HCT116 (cell line): ENCODE measurements around the gene NETO1. TPM values are rescaled to one million over a fixed set of nuclear protein-coding genes. Genes with fewer than 3 reads are reported as not detected.

ENCODE experiments used
- ATAC-seq: fragments of 200-7000 bp; cut with Tn5 transposase; 2 replicates; pipeline ENCODE4 v1.9.1; 2020; ENCODE audit warnings: mild to moderate bottlenecking, moderate library complexity
- BruUV-seq: library from RNA; stranded (reverse); fragments of 400-500 nt; replicated peaks from 2 replicates; lab custom pipeline; 2021; lab: Mats Ljungman, UMichigan
- CTCF ChIA-PET: fragments of 300-600 bp; sonication (Branson Sonifier 250); formaldehyde crosslinking; loops from one replicate; lab custom pipeline; 2021; ENCODE audit warnings: antibody characterized with exemption; lab: Charles Lee
- POLR2A ChIA-PET: fragments of 300-600, 350-600 bp; sonication (Branson Sonifier 250); formaldehyde crosslinking; loops from one replicate; lab custom pipeline; 2021; ENCODE audit warnings: antibody characterized with exemption; lab: Charles Lee
- RAD21 ChIA-PET, 2 experiments: fragments of 300-600 bp; sonication (Branson Sonifier 250); formaldehyde crosslinking; loops; one replicate each; lab custom pipeline; 2023; ENCODE audit warnings: low total read pairs in 2 of 2; ENCODE audit not compliant: uncharacterized antibody in 2 of 2, unreplicated experiment in 2 of 2, low non-redundant PET in 1 of 2; lab: Charles Lee
- DNase-seq: peaks from one replicate; pipeline ENCODE4 v3.0.0-alpha.2; 2010; ENCODE audit warnings: low read depth, low spot score
- H2AFZ ChIP-seq: fragments of 200-600 bp; shearing (Covaris generic), sonication (generic); 2 replicates; pipeline ENCODE4 v1.6.1; 2017; ENCODE audit warnings: low read depth, mixed run types, mixed read lengths, antibody characterized with exemption, low read length; ENCODE audit not compliant: poor library complexity, severe bottlenecking
- H3K27ac ChIP-seq: 2 replicates; pipeline ENCODE4 v1.5.1; 2012; ENCODE audit warnings: low read depth, low read length
- H3K27me3 ChIP-seq: fragments of 200-600 bp; sonication (generic); 2 replicates; pipeline ENCODE4 v1.6.1; 2016; ENCODE audit warnings: mixed run types, low read length, mixed read lengths; ENCODE audit not compliant: insufficient read depth
- H3K36me3 ChIP-seq, 2 experiments: fragments of 200-500 bp in 1 of 2; fragments of 200-600 bp in 1 of 2; sonication (Bioruptor generic) in 1 of 2; sonication (generic) in 1 of 2; 2 replicates each; pipeline versions ENCODE4 v1.5.1 to v1.6.1; 2014 to 2016; ENCODE audit warnings: low read length in 2 of 2, inconsistent platforms in 1 of 2, mixed read lengths in 1 of 2, mixed run types in 1 of 2; ENCODE audit not compliant: insufficient read depth in 2 of 2, control insufficient read depth in 1 of 2
- H3K4me1 ChIP-seq, 2 experiments: fragments of 200-600 bp in 1 of 2; sonication (generic) in 1 of 2; 2 replicates each; pipeline versions ENCODE4 v1.5.1 to v1.6.1; 2012 to 2017; ENCODE audit warnings: low read length in 2 of 2, inconsistent platforms in 1 of 2, mild to moderate bottlenecking in 1 of 2, mixed read lengths in 1 of 2, mixed run types in 1 of 2, moderate library complexity in 1 of 2; ENCODE audit not compliant: insufficient read depth in 2 of 2, control insufficient read depth in 1 of 2
- H3K4me2 ChIP-seq: fragments of 200-600 bp; sonication (generic); 2 replicates; pipeline ENCODE4 v1.6.1; 2017; ENCODE audit warnings: mixed run types, low read length, mixed read lengths
- H3K4me3 ChIP-seq, 2 experiments: fragments of 200-600 bp in 1 of 2; sonication (generic) in 1 of 2; replicated peaks in 1 of 2; 2 replicates each; pipeline ENCODE4 v1.5.1; 2011 to 2016; ENCODE audit warnings: low read length in 2 of 2, control low read depth in 1 of 2, low read depth in 1 of 2, mild to moderate bottlenecking in 1 of 2, mixed read lengths in 1 of 2, mixed run types in 1 of 2
- H3K79me2 ChIP-seq: fragments of 200-600 bp; sonication (generic); 2 replicates; pipeline ENCODE4 v1.6.1; 2017; ENCODE audit warnings: mild to moderate bottlenecking, mixed run types, low read length, moderate library complexity, mixed read lengths; ENCODE audit not compliant: insufficient read depth
- H3K9ac ChIP-seq: fragments of 200-600 bp; sonication (generic); 2 replicates; pipeline ENCODE4 v1.6.1; 2016; ENCODE audit warnings: low read length, mixed read lengths
- H3K9me2 ChIP-seq: fragments of 200-600 bp; sonication (generic), shearing (Covaris generic); 2 replicates; pipeline ENCODE4 v1.6.1; 2017; ENCODE audit warnings: mixed run types, mild to moderate bottlenecking, moderate library complexity; ENCODE audit not compliant: insufficient read depth
- H3K9me3 ChIP-seq, 2 experiments: fragments of 200-500 bp in 1 of 2; fragments of 200-600 bp in 1 of 2; sonication (Bioruptor generic) in 1 of 2; sonication (generic) in 1 of 2; 2 replicates each; pipeline ENCODE4 v1.6.1; 2014 to 2017; ENCODE audit warnings: low read length in 2 of 2, mixed read lengths in 2 of 2, inconsistent platforms in 1 of 2, low read depth in 1 of 2, mild to moderate bottlenecking in 1 of 2, mixed run types in 1 of 2, moderate library complexity in 1 of 2; ENCODE audit not compliant: control insufficient read depth in 1 of 2, insufficient read depth in 1 of 2
- H4K20me1 ChIP-seq: fragments of 200-600 bp; sonication (generic), shearing (Covaris generic); 2 replicates; pipeline ENCODE4 v1.6.1; 2017; ENCODE audit warnings: mixed run types, mild to moderate bottlenecking, moderate library complexity; ENCODE audit not compliant: insufficient read depth
- CBX3 ChIP-seq: IDR thresholded peaks from 2 replicates; pipeline ENCODE4 v1.6.1; 2012; ENCODE audit warnings: low read depth
- CEBPB ChIP-seq: IDR thresholded peaks from 2 replicates; pipeline ENCODE4 v1.6.1; 2012; ENCODE audit warnings: low read depth
- CTCF ChIP-seq, 3 experiments: fragments of 200-600 bp in 1 of 3; sonication (generic) in 1 of 3; IDR thresholded peaks in 2 of 3; conservative IDR thresholded peaks in 1 of 3; 2 replicates each; pipeline ENCODE4 v1.5.1; 2012 to 2017; ENCODE audit warnings: low read depth in 2 of 3, low read length in 2 of 3, antibody characterized with exemption in 1 of 3, borderline replicate concordance in 1 of 3, control low read depth in 1 of 3, mild to moderate bottlenecking in 1 of 3, mixed read lengths in 1 of 3, mixed run types in 1 of 3, moderate library complexity in 1 of 3; ENCODE audit not compliant: insufficient read depth in 1 of 3
- EGR1 ChIP-seq: IDR thresholded peaks from 2 replicates; pipeline ENCODE4 v1.6.1; 2012; ENCODE audit warnings: low read depth
- EZH2 ChIP-seq: fragments of 200-600 bp; sonication (generic); IDR thresholded peaks from 2 replicates; pipeline ENCODE4 v1.6.1; 2017; ENCODE audit warnings: antibody characterized with exemption, mixed run types
- EZH2phosphoT487 ChIP-seq: fragments of 200-600 bp; IDR thresholded peaks from 2 replicates; pipeline ENCODE4 v1.6.1; 2018; ENCODE audit warnings: antibody characterized with exemption, borderline replicate concordance
- FOSL1 ChIP-seq: IDR thresholded peaks from 2 replicates; pipeline ENCODE4 v1.6.1; 2012; ENCODE audit warnings: low read depth
- JUND ChIP-seq: IDR thresholded peaks from 2 replicates; pipeline ENCODE4 v1.6.1; 2012
- POLR2A ChIP-seq: IDR thresholded peaks from 2 replicates; pipeline ENCODE4 v1.7.0; 2011; ENCODE audit warnings: borderline replicate concordance; ENCODE audit not compliant: insufficient read depth, insufficient read length; ENCODE audit errors: extremely low read depth
- RAD21 ChIP-seq: IDR thresholded peaks from 2 replicates; pipeline ENCODE4 v1.6.1; 2012; ENCODE audit warnings: low read depth, mild to moderate bottlenecking
- REST ChIP-seq: IDR thresholded peaks from 2 replicates; pipeline ENCODE4 v1.6.1; 2012; ENCODE audit warnings: low read depth
- SIN3A ChIP-seq: IDR thresholded peaks from 2 replicates; pipeline ENCODE4 v1.6.1; 2012; ENCODE audit warnings: low read depth
- SP1 ChIP-seq: IDR thresholded peaks from 2 replicates; pipeline ENCODE4 v1.6.1; 2012; ENCODE audit warnings: low read depth
- SRF ChIP-seq: IDR thresholded peaks from 2 replicates; pipeline ENCODE4 v1.6.1; 2012; ENCODE audit warnings: low read depth
- TCF7L2 ChIP-seq: IDR thresholded peaks from 2 replicates; pipeline ENCODE4 v1.7.0; 2011; ENCODE audit warnings: borderline replicate concordance, inconsistent platforms; ENCODE audit not compliant: insufficient read depth, insufficient read length; ENCODE audit errors: extremely low read depth
- YY1 ChIP-seq: IDR thresholded peaks from 2 replicates; pipeline ENCODE4 v1.6.1; 2011; ENCODE audit warnings: low read length, low read depth, moderate library complexity, mild to moderate bottlenecking; ENCODE audit not compliant: insufficient replicate concordance; ENCODE audit errors: extremely low read depth
- ZBTB33 ChIP-seq: IDR thresholded peaks from 2 replicates; pipeline ENCODE4 v1.6.1; 2011; ENCODE audit warnings: mild to moderate bottlenecking, low read length, moderate library complexity; ENCODE audit not compliant: insufficient replicate concordance; ENCODE audit errors: extremely low read depth
- ZNF274 ChIP-seq: fragments of 200-500 bp; sonication (Bioruptor generic); IDR thresholded peaks from 2 replicates; pipeline ENCODE4 v1.6.1; 2014; ENCODE audit warnings: mild to moderate bottlenecking, low read depth, low read length, inconsistent platforms
- intact Hi-C: fragments of 100-400 bp; cut with micrococcal nuclease; formaldehyde crosslinking; loops from 2 replicates; pipeline ENCODE4 v1.10.0; 2022
- total RNA-seq: library from RNA; stranded (reverse); gene quantifications from one replicate; pipeline ENCODE4 v1.2.1, GENCODE V29; 2021; ENCODE audit not compliant: unreplicated experiment

Gene NETO1
- total RNA-seq, 1 experiment from 2014 or later: not detected

GRCh38 chr18:72808680-72809079, 59.1 kb downstream of the NETO1 start:
- TF ChIP-seq CTCF (IDR thresholded peaks at IDR 0.05 in 2 of 3, conservative IDR thresholded peaks at IDR 0.05 in 1 of 3; ENCODE audit: borderline replicate concordance in 1 of 3, insufficient read depth in 1 of 3, low read depth in 2 of 3, low read length in 2 of 3) (no peak), RAD21 (no peak), EZH2phosphoT487 (no peak), CEBPB (no peak), JUND (no peak), EGR1 (no peak), SRF (no peak), FOSL1 (no peak), ZBTB33 (no peak), SIN3A (no peak), ZNF274 (no peak), TCF7L2 (no peak), CBX3 (no peak), EZH2 (no peak), REST (no peak), POLR2A (no peak), SP1 (no peak), YY1 (no peak)
- no peak overlapping the region for H3K9ac ChIP-seq
- BruUV-seq: no TSS peak
- RAD21 ChIA-PET: no interaction called here
- H3K4me1 ChIP-seq: no peaks in the 10 kb centered on the region
- H3K9me3 ChIP-seq: peaks cover 0 to 12% of the 10 kb centered on the region in 2 experiments; a peak in 2 of 4 replicates
- DNase-seq: no peak
- POLR2A ChIA-PET: no interaction called here
- no peaks in the 10 kb centered on the region for H3K27me3 ChIP-seq
- no peak for ATAC-seq
- no peak overlapping the region for H3K27ac ChIP-seq
- H2AFZ ChIP-seq: no peak overlapping the region
- no peak overlapping the region for H3K4me2 ChIP-seq
- no peaks in the 10 kb centered on the region for H3K79me2 ChIP-seq
- H3K36me3 ChIP-seq: no peaks in the 10 kb centered on the region
- H3K4me3 ChIP-seq: no peak overlapping the region
- H3K9me2 ChIP-seq: no peaks in the 10 kb centered on the region
- intact Hi-C loops: no loop called here
- CTCF ChIA-PET: no interaction called here
- H4K20me1 ChIP-seq: no peaks in the 10 kb centered on the region
